HG03457 (cell line): ENCODE results near the gene CTNNA3.

Experiments used
- ATAC-seq: cut with Tn5 transposase; IDR thresholded peaks from one replicate; pipeline ENCODE4 v1.9.1; 2021; ENCODE audit warnings: moderate number of reproducible peaks; ENCODE audit not compliant: unreplicated experiment

CTNNA3 gene

DNA sequence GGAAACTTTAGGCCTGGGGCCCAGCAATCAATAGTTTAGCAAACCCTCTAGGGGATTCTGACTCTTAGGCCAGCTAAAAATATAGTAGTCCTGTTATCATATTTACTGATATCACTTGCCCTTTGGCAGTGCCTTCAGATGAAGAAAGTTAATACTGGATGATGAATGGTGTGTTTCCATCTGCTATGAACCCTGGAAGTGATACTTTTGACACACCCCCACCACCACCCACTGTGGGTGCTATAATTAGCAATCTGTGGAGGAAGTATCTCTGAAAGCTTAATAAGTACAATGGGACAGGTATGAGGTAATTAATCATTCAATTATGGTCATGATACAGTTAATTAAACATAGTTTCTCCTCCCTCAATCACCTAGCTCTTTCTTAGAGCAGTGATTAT is 860.6 kb downstream of the CTNNA3 start:
- no peak for ATAC-seq

DNA sequence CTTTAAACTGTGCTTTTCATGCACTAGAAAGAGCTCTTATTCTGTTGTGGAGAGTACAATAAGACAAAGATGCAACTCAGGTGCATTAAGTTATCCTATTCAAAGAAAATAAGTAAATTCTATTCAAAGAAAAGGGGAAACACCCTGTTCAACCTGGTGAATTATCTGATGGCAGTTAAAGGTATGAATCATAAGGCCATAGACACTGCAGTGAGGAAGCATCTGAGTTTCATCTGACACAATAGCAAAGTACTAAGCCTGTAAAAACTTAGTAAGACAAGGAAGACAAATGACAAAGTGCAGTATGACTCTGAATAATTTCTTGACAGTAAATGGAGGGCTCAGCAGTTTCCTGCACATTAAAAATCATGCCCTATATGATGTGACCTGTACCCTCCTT is 861.2 kb downstream of the CTNNA3 start:
- ATAC-seq, result no peak

DNA sequence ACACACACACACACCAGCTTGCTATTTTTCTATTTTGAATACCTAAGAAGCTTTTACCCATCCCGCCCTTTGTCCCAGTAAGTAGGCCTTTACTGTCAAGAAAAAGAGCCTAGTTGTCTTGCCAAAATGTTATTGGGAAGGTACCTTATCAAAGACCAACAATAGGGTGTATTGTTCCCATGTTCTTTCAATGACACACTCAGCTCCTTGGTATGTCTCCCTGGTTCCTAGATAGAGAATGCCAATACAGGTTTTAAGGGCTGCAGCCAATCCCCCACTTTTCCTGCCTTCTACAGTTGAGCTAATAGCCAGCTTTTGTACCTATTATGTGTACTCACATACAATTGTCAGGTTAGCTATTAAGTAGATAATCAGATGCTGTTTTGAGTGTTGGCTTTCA is 862.1 kb downstream of the CTNNA3 start:
- ATAC-seq, result no peak

DNA sequence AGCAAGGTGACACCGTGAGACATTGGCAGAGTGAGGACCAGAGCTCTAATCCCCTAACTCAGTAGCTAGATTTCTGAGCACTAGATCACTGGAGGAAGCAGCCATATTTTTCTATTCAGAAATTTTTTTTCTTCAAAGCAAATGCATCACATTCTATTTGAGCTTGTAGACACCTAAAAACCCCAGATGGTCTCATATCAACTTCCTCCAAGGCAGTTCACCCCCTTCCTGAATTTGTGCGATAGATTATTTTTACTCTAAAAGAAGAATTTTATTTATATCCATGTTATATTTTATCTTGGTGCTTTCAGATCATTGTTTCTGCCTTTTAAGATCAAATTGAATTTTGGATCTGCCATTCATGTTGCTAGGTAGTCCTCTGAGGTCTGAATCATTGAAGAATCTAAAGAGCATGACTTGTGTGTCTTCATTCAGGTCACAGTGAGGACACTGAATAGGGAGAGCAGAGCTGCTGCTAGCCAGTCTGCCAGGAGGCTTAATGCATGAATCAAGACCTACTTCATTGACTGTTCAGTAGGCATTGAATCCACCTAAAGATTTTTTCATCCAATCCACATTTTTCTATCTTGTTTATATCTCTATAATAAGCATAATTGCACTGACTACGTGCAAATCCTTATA is 863.1 kb downstream of the CTNNA3 start:
- ATAC-seq, result no peak

DNA sequence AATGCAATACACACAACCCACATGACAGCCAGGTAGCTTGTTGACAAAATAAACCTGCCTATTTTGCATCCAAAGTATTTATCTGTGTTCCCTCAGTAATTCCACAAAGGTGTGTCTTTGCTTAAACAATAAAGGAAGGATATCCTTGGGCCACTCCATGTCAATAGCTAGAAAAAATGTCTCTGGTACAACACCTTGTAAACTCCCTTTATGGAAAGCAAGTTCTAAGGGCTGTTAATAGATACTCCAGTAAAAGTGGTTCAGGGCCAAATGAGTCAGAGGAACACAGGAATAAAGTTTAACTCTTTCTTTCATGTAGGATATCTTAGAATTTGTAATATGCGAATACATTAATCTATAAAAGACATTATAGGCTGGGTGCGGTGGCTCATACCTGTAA is 867.0 kb downstream of the CTNNA3 start:
- no peak for ATAC-seq

DNA sequence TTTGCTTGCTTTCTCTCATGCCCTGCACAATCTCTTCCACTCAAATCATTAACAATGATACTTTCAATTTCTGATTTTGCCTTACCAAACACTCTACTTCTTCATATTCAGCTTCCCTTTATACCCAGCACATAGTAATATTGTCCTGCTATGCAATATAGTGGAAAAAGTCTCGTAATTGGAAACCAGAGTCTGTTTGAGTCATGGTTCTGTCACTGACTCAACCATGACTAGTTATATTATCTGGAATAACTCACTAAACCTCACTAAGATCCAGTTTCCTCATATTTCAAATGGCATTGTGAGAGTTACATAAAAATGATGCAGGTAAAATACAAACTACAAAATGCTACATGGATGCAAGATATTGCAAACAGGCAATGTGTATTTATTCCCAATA is 868.6 kb downstream of the CTNNA3 start:
- ATAC-seq, result no peak

DNA sequence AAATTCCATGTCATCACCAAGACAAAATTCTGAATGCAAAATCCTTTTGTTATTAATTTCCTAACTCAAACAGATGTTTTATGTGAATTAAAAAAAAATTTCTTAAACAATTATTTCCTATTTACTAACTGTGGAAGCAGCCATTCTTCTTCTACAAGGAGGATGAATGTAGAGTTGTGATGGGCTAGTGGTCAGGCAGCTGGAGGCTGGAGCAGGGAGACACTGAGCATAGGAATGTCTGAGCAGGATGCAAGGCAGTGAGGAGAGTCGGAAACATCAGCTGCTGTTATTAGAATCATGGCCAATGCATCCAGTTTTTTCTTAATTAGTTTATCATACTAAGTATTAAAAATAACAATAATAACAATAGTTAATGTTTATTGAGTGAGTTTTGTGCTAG is 872.7 kb downstream of the CTNNA3 start:
- no peak for ATAC-seq

DNA sequence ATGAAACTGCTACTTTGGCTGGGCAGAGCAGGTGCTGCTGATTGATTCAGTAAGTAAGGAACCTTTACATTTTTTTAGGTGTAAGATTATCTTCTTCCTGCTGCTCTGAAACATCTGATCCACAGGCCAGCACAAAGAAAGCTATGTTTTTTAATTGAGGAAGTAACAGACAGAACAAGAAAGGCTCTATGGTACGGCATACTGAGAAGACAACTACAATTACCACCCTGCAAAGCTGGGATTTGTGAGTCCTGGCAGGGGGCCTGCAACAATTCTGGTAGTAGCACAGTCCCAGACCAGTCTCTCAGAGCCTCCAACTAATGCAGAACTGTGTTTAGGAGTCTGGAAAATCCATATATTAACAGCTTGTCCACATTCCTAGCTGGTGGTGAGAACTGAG is 873.2 kb downstream of the CTNNA3 start:
- no peak for ATAC-seq

DNA sequence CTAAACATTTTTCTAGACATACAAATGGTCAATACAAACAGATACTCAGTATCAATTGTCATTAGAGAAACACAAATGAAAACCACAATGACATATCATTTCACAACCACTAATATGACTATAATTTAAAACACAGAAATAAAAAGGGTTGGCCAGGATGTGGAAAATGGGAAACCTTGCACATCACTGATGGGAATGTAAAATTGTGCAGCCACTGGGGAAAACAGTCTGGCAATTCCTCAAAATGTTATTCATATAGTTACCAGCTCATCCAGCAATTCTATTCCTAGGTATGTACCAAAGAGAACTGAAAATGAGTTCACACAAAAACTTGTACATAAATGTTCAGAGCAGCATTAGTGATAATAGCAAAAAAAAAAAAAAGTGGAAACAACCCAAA is 876.3 kb downstream of the CTNNA3 start:
- no peak for ATAC-seq

DNA sequence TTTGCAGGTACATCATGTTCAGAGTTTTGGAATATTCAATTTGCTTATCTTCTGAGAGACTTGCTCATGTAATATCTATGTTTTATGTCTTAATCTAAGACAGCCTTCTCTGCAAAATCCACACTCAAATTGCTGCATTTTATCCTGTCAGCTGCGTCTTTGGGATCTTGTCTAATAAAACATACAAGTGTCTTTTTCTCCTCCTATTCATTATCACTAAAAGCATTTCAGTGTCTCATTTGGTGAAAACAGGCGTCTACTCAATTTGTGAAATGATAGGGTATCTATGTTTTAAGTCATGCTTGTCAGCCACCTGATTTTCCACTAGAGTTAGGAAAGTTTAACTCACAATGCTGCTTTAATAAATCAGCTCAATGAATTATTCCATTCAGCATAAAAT is 882.9 kb downstream of the CTNNA3 start:
- no peak for ATAC-seq

DNA sequence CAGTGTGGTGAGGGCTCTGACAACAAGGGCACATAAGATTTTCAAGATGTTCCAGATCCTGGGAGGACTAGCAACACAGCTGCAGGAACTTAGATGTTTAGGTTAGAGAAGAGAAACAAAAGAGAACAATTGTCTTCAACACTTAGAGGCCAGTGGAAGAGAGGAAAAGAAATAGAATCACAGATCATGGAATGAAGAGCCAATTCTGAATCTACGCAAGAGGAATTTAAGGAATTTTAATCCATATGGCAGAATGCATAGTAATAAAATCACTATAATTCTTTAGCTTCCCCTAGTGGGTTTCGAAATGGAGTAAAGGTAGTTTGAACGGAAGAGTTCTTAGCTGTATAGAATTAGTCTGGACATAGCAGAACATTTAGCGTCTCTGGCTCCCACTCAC is 884.8 kb downstream of the CTNNA3 start:
- no peak for ATAC-seq

DNA sequence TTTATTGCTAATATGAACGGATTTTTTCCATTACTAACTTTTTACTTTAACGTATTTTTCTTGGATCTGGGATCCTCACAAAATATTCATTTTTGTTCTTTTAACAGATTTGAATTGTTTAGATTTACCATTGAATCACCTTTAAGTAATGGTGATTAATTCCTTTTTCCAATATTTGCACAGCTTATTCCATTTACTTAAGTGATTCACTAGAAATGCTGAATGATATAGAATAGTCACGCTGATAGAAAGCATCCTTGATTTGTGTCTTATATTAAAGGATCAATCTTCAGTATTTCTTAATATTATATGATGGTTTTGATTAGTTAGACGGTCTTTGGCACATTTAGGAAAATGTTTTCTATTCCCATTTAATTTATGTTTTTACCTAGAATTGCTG is 886.6 kb downstream of the CTNNA3 start:
- no peak for ATAC-seq

DNA sequence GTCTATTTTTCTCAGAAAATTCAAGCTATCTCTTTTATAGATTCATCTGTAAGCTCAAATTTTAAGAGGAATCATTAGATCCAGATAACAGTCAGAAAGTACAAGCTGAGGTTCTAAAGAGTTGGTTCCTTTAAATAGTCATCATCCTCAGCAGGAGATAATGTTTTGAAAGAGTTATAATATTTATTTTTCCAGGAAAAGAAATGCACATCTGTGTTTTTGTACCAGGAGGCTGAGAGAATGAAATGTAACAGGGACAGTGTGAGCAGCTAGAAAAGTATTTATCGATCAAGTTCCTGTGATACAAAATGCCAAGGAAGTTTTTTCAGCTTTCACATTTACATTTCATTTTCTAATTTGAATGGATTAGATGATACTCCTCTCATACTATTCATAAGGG is 890.4 kb downstream of the CTNNA3 start:
- ATAC-seq, result no peak

DNA sequence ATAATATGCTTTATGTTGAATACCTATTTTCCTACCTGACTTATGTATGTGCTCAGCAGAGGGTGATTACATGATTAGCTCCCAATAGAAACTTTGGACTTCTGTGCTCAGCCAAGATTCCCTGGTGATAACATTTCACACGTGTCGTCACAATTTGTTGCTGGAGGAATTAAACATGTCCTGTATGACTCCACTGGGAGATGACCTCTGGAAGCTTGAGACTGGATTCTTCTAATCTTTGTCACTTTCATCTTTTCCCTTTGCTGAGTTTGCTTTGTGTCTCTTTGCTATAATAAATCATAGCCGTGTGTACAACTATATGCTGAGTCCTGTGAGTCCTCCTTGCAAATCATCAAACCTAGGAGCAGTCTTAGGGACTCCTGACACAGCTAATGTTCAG is 891.0 kb downstream of the CTNNA3 start:
- no peak for ATAC-seq

DNA sequence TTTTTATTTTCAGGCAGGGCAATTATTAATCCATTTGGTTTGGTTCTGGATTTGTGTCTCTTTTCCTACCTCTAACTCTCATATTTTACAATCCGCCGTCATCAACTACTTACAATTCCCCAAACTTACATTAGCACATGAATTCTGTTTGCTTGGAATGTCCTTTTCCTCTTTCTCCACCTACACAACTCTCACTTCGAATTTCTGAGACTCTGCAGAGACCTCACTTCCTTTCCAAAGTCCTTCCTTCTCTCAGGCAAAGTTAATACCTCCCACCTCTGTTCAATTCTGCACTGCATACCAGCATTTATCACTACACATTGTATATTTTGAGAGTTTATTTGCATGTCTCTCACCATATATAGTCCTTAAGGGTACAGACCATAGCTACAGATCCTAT is 892.8 kb downstream of the CTNNA3 start:
- no peak for ATAC-seq

DNA sequence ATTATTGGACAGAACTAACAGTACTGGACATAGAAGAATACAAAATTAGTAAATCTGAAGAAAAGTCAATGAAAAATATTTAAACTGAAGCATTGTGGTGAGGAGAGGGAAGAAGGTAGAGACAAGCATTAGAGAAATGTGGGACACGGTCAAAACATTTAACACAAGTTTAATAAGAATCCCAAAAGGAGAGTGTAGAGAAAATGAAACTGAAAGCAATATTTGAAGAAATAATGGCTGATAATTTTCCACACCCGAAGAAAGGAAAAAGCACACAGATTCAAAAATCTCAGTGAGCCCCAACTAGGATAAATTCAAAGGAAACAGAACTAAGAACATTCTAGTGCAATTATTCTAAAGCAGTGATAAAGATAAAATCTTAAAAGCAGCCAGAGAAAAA is 896.5 kb downstream of the CTNNA3 start:
- no peak for ATAC-seq

DNA sequence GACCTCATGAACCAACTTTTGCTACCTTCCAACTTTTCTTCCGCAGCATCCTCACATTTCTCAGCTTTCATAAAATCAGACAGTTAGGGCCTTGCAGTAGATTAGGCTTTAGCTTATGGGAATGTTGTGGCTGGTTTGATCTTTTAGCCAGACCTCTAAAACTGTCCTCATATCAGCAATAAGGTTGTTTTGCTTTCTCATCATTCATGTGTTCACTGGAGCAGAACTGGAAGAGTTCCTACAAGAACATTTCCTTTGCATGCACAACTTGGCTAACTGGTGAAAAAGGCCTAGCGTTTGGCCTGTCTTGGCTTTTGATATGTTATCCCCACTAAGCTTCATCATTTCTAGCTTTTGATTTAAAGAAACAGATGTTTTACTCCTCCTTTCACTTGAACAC is 900.1 kb downstream of the CTNNA3 start:
- ATAC-seq, result no peak

DNA sequence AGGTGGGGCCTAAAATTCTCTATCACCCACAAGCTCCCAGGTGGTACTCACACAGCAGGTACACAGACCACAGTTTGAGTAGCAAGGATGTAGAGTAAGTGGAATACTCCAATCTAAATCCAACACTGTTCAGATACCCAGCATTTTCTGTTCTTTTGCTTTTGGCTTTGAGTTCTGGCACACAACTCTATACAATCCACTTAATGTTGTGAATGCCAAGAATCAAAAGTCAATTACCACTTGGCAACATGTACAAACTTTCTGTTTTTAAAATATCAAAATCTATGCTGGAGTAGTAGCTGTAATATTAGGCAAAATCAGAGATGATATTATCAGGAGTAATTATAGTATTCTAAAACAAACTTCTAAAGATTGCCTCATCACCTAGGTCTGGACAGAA is 903.6 kb downstream of the CTNNA3 start:
- ATAC-seq, result no peak

DNA sequence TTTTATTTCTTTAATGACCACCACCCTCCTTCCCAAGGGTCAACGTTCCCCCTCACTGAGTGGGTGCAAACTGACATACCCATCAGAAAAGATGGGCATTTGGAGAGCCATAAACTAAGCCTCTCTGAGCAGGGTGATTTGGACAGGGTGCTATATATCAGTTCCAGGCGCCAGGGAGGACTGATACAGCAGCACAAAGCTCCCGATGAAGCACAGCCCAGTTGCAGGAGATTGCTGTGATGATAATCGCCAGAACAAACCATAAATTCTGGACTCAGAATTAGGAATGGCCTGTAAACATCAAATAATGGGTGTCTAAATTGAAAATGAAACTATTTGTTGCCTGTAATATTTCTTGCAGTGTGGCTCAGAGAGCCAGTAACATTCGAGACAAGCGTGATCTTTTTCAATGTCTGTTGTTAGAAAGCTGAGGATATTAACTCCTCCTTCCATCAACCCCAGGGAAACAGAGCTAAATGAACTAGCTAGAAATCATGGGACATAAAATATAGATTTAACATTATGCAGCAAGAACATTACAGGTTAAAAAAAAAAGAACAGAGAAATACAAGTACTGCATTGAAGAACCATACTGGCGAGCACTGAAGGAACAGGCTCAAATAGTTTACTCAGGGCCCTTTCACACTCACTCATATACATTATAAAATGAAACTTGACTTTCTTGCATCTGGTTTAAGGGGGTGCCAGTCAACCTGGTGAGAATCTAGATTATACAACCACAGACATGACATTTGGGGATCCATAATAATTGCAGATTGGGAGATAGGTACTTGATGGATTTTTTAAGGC is 907.6 kb downstream of the CTNNA3 start:
- no peak for ATAC-seq

DNA sequence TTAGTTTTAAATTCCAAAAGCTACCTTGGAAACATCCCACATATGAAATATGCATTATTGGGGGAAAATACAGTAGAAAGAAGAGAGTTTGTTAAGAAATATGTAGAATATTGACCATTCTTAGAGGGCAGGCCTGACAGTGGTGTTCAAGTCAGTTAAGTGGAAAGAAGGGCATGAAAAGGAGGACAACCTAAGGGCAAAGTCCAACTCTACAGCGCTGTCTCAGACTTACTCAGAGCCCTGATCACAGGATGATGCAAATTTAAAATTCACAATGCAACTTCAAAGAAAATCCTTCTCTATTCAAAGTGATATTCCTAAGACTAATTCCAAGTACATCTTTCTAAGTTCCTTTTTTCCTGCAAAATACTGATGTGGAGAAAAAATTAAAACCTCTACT is 909.3 kb downstream of the CTNNA3 start:
- no peak for ATAC-seq

DNA sequence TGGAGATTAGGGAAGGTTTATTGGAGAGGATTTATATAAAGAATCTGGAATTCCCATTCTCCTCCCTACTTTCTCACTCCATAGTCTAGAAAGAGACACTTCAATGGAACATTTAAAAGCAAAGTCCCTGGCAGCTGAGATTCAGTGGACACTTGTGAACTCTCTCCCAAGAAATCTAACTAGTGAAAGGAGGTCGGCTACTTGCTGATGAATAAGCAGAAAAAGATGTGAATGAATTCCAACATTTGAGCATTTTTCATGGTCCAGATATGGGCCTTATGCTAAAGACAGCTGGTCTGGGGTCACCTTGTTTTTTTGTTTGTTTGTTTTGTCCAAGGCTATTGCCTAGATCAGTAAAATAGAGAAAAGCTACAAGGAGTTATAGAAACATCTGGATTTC is 911.2 kb downstream of the CTNNA3 start:
- no peak for ATAC-seq

DNA sequence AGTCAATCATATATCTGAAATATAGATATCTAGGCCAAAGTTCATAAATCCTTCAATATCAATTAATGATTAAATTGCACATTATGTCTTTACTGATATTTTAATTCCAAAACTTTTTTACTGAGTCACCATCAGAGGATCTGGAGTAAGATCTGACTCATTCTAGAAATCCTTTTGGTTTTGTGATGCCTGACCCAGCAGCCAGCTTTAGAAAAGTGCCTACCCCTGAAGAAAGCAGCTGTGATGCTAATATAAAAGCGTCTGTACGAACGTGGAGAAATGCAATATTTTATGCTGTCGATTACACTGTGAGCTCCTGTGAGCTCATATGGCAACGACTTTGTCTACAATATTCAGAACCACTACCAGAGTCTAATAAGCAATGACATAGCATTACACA is 912.7 kb downstream of the CTNNA3 start:
- ATAC-seq, result no peak

DNA sequence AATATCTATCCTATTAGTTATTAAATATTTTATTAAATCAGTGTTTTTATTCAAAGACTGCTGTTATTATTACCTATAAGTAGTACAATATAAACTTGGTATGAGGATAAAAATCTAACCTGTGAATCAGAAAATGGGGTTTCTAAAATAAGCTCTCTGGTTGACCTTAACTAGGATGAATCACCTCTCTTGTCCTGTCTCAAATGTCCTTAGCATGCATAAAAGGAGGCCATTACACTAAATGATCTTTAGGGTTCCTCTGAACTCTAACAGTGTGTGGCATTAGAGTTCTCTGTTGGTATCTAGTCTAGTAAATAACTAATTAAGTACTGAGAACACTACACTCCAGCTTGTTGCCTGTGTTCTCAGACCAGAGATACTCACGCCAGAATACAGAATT is 913.2 kb downstream of the CTNNA3 start:
- ATAC-seq, result no peak
